Neutrophil (primary cell): ENCODE data around the gene EEFSEC.

Source experiments
- H3K27ac ChIP-seq: fragments of 200-600 bp; sonication (generic); 2 replicates; pipeline ENCODE4 v1.5.1; 2016; ENCODE audit warnings: mild to moderate bottlenecking, moderate library complexity
- H3K27me3 ChIP-seq: fragments of 200-600 bp; sonication (generic); 2 replicates; pipeline ENCODE4 v1.6.0; 2016; ENCODE audit warnings: mild to moderate bottlenecking
- H3K36me3 ChIP-seq: fragments of 200-600 bp; sonication (generic); 2 replicates; pipeline ENCODE4 v1.5.1; 2017
- H3K4me1 ChIP-seq, 2 experiments: fragments of 200-600 bp in 1 of 2; sonication (generic) in 1 of 2; 1 replicate in 1 of 2; 2 replicates in 1 of 2; pipeline versions ENCODE4 v1.5.1 to v1.6.1; 2013 to 2016; ENCODE audit warnings: low read depth in 1 of 2, low read length in 1 of 2, mild to moderate bottlenecking in 1 of 2, moderate library complexity in 1 of 2; ENCODE audit not compliant: control insufficient read depth in 1 of 2, insufficient read depth in 1 of 2
- H3K4me3 ChIP-seq, 2 experiments: fragments of 200-600 bp in 1 of 2; sonication (generic) in 1 of 2; 1 replicate in 1 of 2; 2 replicates in 1 of 2; pipeline ENCODE4 v1.5.1; 2013 to 2016; ENCODE audit warnings: low read depth in 1 of 2, low read length in 1 of 2, mild to moderate bottlenecking in 1 of 2, moderate library complexity in 1 of 2
- H3K9me3 ChIP-seq: fragments of 200-600 bp; sonication (generic); 2 replicates; pipeline ENCODE4 v1.5.1; 2016
- CTCF ChIP-seq: fragments of 200-600 bp; sonication (generic); IDR thresholded peaks from 2 replicates; pipeline ENCODE4 v1.5.1; 2016; ENCODE audit warnings: antibody characterized with exemption

Gene EEFSEC

DNA sequence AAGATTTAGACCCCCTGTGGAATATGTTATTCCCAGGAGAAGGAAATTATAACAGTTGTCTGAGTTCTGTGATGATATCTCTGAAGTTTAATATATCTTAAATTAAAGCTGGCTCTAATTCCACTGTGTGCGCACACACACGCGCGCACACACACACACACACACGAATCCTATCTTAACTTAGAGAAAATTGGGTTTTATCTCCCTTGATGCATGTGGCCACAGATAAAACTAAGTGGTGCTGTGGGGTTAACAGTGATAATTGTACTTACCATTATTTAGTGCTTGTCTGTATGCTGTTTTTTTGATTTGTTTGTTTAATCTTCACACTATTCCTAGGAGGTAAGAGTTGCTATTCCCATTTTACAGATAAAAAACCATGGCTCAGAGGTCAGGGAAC lies 7.4 kb downstream of the EEFSEC start:
- Histone ChIP-seq H3K4me3 (no peak overlapping the region), H3K27me3 (no peaks in the 10 kb centered on the region), H3K4me1 (no peaks in the 10 kb centered on the region), H3K27ac (no peak overlapping the region), H3K36me3 (no peaks in the 10 kb centered on the region), H3K9me3 (no peaks in the 10 kb centered on the region)
- no peak for TF ChIP-seq CTCF

DNA sequence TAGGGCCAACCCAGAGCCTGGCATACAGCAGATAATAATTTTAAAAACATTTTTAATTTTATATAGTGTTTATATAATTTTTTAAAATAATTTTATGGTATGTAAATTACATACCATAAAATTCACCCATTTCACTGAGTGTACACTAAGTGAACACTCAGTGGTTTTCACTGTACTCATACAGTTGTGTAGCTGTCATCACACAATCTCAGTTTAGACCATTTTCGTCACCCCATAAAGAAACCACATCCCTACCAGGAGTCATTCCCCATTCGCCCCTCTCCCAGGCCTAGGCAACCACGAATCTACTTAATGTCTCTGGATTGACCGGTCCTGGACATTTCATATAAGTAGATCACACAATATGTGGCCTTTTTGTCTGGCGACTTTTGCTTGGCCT lies 10.2 kb downstream of the EEFSEC start:
- no peaks in the 10 kb centered on the region for H3K9me3 ChIP-seq
- H3K4me1 ChIP-seq: peaks cover 6 to 11% of the 10 kb centered on the region in 2 experiments
- H3K27me3 ChIP-seq: no peaks in the 10 kb centered on the region
- no peak overlapping the region for H3K4me3 ChIP-seq
- H3K27ac ChIP-seq: no peak overlapping the region
- no peaks in the 10 kb centered on the region for H3K36me3 ChIP-seq
- no peak for TF ChIP-seq CTCF

GRCh38 chr3:128166971-128167453 lies 13.7 kb downstream of the EEFSEC start:
- Histone ChIP-seq H3K36me3 (no peaks in the 10 kb centered on the region), H3K4me1 (peaks cover 19 to 21% of the 10 kb centered on the region in 2 experiments), H3K27ac (no peak overlapping the region), H3K27me3 (no peaks in the 10 kb centered on the region), H3K9me3 (no peaks in the 10 kb centered on the region), H3K4me3 (no peak overlapping the region)
- no peak for TF ChIP-seq CTCF

DNA sequence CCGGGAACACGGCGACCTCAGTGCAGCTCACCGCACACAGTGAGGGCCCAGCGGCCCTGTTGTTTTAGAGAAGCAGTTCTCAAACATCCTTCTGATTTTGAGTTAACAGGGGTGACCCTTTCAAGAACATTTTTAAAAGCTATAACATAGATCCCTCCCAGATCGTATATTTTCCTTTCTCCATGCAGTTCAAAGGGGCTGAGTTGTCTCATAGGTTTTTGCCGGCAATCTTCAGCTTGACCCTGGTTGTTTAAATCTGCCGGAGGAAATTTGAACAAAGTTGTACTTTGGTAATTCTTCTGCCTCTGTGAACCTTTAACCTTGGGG lies 14.3 kb downstream of the EEFSEC start:
- H3K27me3 ChIP-seq: no peaks in the 10 kb centered on the region
- no peak overlapping the region for H3K27ac ChIP-seq
- no peaks in the 10 kb centered on the region for H3K9me3 ChIP-seq
- no peaks in the 10 kb centered on the region for H3K36me3 ChIP-seq
- no peak for TF ChIP-seq CTCF
- H3K4me3 ChIP-seq: no peak overlapping the region
- H3K4me1 ChIP-seq: peaks cover 19 to 21% of the 10 kb centered on the region in 2 experiments

DNA sequence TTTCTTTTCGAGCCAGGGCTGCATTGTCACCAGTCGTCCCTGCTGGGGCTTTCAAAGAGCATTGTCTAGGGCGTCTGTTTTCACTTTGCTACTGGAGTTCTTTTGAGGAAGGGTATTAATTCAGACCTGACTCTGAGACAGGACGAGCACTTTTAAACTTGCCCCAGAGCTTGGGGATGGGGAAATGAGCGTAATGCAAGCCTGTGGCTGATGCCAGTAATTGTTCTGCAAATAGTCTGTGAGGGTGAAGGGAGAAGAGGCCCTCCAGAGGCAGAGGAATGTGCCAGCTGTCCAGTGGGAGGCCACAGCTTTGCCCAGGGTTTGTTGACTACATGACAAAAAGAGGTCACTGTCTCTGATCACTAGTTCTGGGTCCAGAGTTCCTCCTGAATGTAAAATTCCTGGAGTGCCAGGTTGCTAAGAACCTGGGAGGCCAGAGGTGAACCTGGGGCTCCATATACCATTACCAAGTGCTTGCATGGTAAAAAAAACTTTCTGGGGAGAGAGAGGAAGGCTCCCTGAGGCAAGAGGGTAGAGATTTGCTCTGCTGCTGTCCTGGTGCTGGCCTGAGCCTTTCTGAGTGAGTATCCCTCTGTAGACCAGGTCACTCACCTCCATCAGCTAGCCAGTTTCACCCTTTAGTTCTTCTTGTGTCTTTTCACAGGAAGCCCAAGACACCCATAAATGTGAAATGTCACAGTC lies 14.8 kb downstream of the EEFSEC start:
- TF ChIP-seq CTCF: no peak
- Histone ChIP-seq H3K36me3 (no peaks in the 10 kb centered on the region), H3K4me3 (no peak overlapping the region), H3K27ac (no peak overlapping the region), H3K4me1 (peaks cover 19 to 21% of the 10 kb centered on the region in 2 experiments), H3K9me3 (no peaks in the 10 kb centered on the region), H3K27me3 (no peaks in the 10 kb centered on the region)
